HEK293 (cell line): Measurements from ENCODE around the gene SIGLEC6.

Experiments
- AEBP2 ChIP-seq: fragments of 450-650 bp; formaldehyde crosslinking; IDR thresholded peaks from 2 replicates; pipeline ENCODE4 v1.5.1; 2016; ENCODE audit warnings: missing biosample characterization, missing genetic modification characterization, borderline replicate concordance
- GLI4 ChIP-seq: fragments of 450-650 bp; formaldehyde crosslinking; IDR thresholded peaks from 2 replicates; pipeline ENCODE4 v1.5.1; 2016; ENCODE audit warnings: missing biosample characterization, missing genetic modification characterization
- GLIS1 ChIP-seq: fragments of 450-650 bp; formaldehyde crosslinking; IDR thresholded peaks from 2 replicates; pipeline ENCODE4 v1.5.1; 2016; ENCODE audit warnings: missing biosample characterization, missing genetic modification characterization
- GLIS2 ChIP-seq: fragments of 450-650 bp; formaldehyde crosslinking; IDR thresholded peaks from 2 replicates; pipeline ENCODE4 v1.5.1; 2016; ENCODE audit warnings: missing biosample characterization, missing genetic modification characterization
- HIC1 ChIP-seq: fragments of 450-650 bp; formaldehyde crosslinking; IDR thresholded peaks from 2 replicates; pipeline ENCODE4 v1.5.1; 2016; ENCODE audit warnings: missing biosample characterization, missing genetic modification characterization
- MEIS1 ChIP-seq: sonication (generic); formaldehyde crosslinking; IDR thresholded peaks from 2 replicates; pipeline ENCODE4 v1.8.1; 2022; ENCODE audit warnings: missing genetic modification reagents, mild to moderate bottlenecking, borderline replicate concordance
- PRDM6 ChIP-seq: fragments of 450-650 bp; formaldehyde crosslinking; IDR thresholded peaks from 2 replicates; pipeline ENCODE4 v1.5.1; 2017; ENCODE audit warnings: missing biosample characterization, missing genetic modification characterization
- REPIN1 ChIP-seq: fragments of 450-650 bp; formaldehyde crosslinking; IDR thresholded peaks from 2 replicates; pipeline ENCODE4 v1.5.1; 2017; ENCODE audit warnings: missing biosample characterization, missing genetic modification characterization, low read depth
- ZBTB8A ChIP-seq: fragments of 450-650 bp; formaldehyde crosslinking; IDR thresholded peaks from 2 replicates; pipeline ENCODE4 v1.5.1; 2016; ENCODE audit warnings: missing biosample characterization, missing genetic modification characterization
- ZIC2 ChIP-seq: fragments of 450-650 bp; formaldehyde crosslinking; IDR thresholded peaks from 2 replicates; pipeline ENCODE4 v1.5.1; 2016; ENCODE audit warnings: missing biosample characterization, missing genetic modification characterization
- ZNF112 ChIP-seq: fragments of 450-650 bp; formaldehyde crosslinking; IDR thresholded peaks from 2 replicates; pipeline ENCODE4 v1.5.0; 2017; ENCODE audit warnings: missing biosample characterization, missing genetic modification characterization
- ZNF146 ChIP-seq: fragments of 450-650 bp; formaldehyde crosslinking; IDR thresholded peaks from 2 replicates; pipeline ENCODE4 v1.5.1; 2016; ENCODE audit warnings: missing biosample characterization, missing genetic modification characterization
- ZNF19 ChIP-seq: fragments of 450-650 bp; formaldehyde crosslinking; IDR thresholded peaks from 2 replicates; pipeline ENCODE4; 2016; ENCODE audit warnings: missing biosample characterization, missing genetic modification characterization, low read depth
- ZNF223 ChIP-seq: fragments of 450-650 bp; formaldehyde crosslinking; IDR thresholded peaks from 2 replicates; pipeline ENCODE4 v1.5.1; 2016; ENCODE audit warnings: missing biosample characterization, missing genetic modification characterization
- ZNF248 ChIP-seq: fragments of 450-650 bp; formaldehyde crosslinking; IDR thresholded peaks from 2 replicates; pipeline ENCODE4 v1.5.1; 2017; ENCODE audit warnings: missing biosample characterization, missing genetic modification characterization
- ZNF26 ChIP-seq: fragments of 450-650 bp; formaldehyde crosslinking; IDR thresholded peaks from 2 replicates; pipeline ENCODE4 v1.5.1; 2016; ENCODE audit warnings: missing biosample characterization, missing genetic modification characterization
- ZNF354C ChIP-seq: fragments of 450-650 bp; formaldehyde crosslinking; IDR thresholded peaks from 2 replicates; pipeline ENCODE4 v1.5.1; 2016; ENCODE audit warnings: missing biosample characterization, missing genetic modification characterization, low read depth, borderline replicate concordance
- ZNF398 ChIP-seq: fragments of 450-650 bp; formaldehyde crosslinking; IDR thresholded peaks from 2 replicates; pipeline ENCODE4 v1.5.1; 2017; ENCODE audit warnings: missing biosample characterization, missing genetic modification characterization
- ZNF544 ChIP-seq: fragments of 450-650 bp; formaldehyde crosslinking; IDR thresholded peaks from 2 replicates; pipeline ENCODE4 v1.5.0; 2017; ENCODE audit warnings: missing biosample characterization, missing genetic modification characterization
- ZNF549 ChIP-seq: fragments of 450-650 bp; IDR thresholded peaks from 2 replicates; pipeline ENCODE4 v1.5.1; 2018; ENCODE audit warnings: missing biosample characterization, missing genetic modification characterization, mild to moderate bottlenecking, inconsistent platforms, moderate library complexity
- ZNF600 ChIP-seq: fragments of 450-650 bp; formaldehyde crosslinking; IDR thresholded peaks from 2 replicates; pipeline ENCODE4 v1.5.1; 2016; ENCODE audit warnings: missing biosample characterization, missing genetic modification characterization
- ZNF610 ChIP-seq: fragments of 450-650 bp; formaldehyde crosslinking; IDR thresholded peaks from 2 replicates; pipeline ENCODE4 v1.5.1; 2016; ENCODE audit warnings: missing biosample characterization, missing genetic modification characterization, borderline replicate concordance
- ZNF626 ChIP-seq: fragments of 450-650 bp; sonication (Bioruptor Pico); formaldehyde crosslinking; IDR thresholded peaks from 2 replicates; pipeline ENCODE4 v1.5.1; 2018; ENCODE audit warnings: missing biosample characterization, missing genetic modification characterization, inconsistent platforms
- ZNF639 ChIP-seq: fragments of 450-650 bp; formaldehyde crosslinking; IDR thresholded peaks from 2 replicates; pipeline ENCODE4 v1.5.1; 2016; ENCODE audit warnings: missing biosample characterization, missing genetic modification characterization
- ZNF701 ChIP-seq: fragments of 450-650 bp; formaldehyde crosslinking; IDR thresholded peaks from 2 replicates; pipeline ENCODE4 v1.5.1; 2016; ENCODE audit warnings: missing biosample characterization, missing genetic modification characterization
- ZNF76 ChIP-seq: fragments of 450-650 bp; formaldehyde crosslinking; IDR thresholded peaks from 2 replicates; pipeline ENCODE4; 2016; ENCODE audit warnings: low read depth, missing biosample characterization, missing genetic modification characterization, borderline replicate concordance
- ZNF776 ChIP-seq: fragments of 450-650 bp; formaldehyde crosslinking; IDR thresholded peaks from 2 replicates; pipeline ENCODE4 v1.5.0; 2017; ENCODE audit warnings: missing biosample characterization, missing genetic modification characterization, borderline replicate concordance
- ZSCAN30 ChIP-seq: fragments of 450-650 bp; IDR thresholded peaks from 2 replicates; pipeline ENCODE4 v1.5.1; 2018; ENCODE audit warnings: missing biosample characterization, mild to moderate bottlenecking, missing genetic modification characterization, moderate library complexity
- ZSCAN5A ChIP-seq: fragments of 450-650 bp; formaldehyde crosslinking; IDR thresholded peaks from 2 replicates; pipeline ENCODE4 v1.5.1; 2016; ENCODE audit warnings: missing biosample characterization, missing genetic modification characterization

Gene SIGLEC6

GRCh38 chr19:51570962-51571575 lies 39.6 kb upstream of the SIGLEC6 start, which contains the start of gene ZNF175 (continued):
- TF ChIP-seq ZNF600 (tag by site-specific recombination) (peak; percentile 46; the same call in 1 of the 2 replicates), HIC1 (tag by site-specific recombination) (no peak), ZNF26 (tag by site-specific recombination) (no peak), ZNF549 (tag by site-specific recombination) (no peak), ZSCAN30 (tag by site-specific recombination) (no peak), ZNF626 (tag by site-specific recombination) (no peak), ZNF701 (tag by site-specific recombination) (no peak), ZNF112 (no peak), ZNF610 (tag by site-specific recombination) (no peak), ZNF544 (tag by site-specific recombination) (no peak), ZNF354C (tag by site-specific recombination) (no peak), ZNF398 (tag by site-specific recombination) (no peak), GLIS2 (tag by site-specific recombination) (no peak), ZNF146 (tag by site-specific recombination) (no peak), ZNF19 (tag by site-specific recombination) (no peak), ZBTB8A (tag by site-specific recombination) (no peak), REPIN1 (no peak), GLI4 (no peak), GLIS1 (tag by site-specific recombination) (no peak), PRDM6 (no peak), ZNF76 (tag by site-specific recombination) (peak; percentile 79; the same call in 1 of the 2 replicates), ZNF776 (no peak), ZNF639 (no peak), ZIC2 (tag by site-specific recombination) (no peak), ZNF248 (tag by site-specific recombination) (no peak), MEIS1 (CRISPR knock-in tag) (no peak), ZSCAN5A (tag by site-specific recombination) (no peak), ZNF223 (no peak), AEBP2 (no peak)
